Neural cell (in vitro differentiated cells): Measurements from ENCODE around the gene NUBP2. TPM values are rescaled to one million over a fixed set of nuclear protein-coding genes. Genes with fewer than 3 reads are reported as not detected.

Source experiments
- H2AFZ ChIP-seq: fragments of 200-600, 300-800 bp; sonication (generic), shearing (Covaris generic); 2 replicates; pipeline ENCODE4 v1.6.0; 2014; ENCODE audit warnings: low read depth, mild to moderate bottlenecking, antibody characterized with exemption, low read length, moderate library complexity
- H3F3A ChIP-seq: fragments of 200-600 bp; shearing (Covaris generic); 2 replicates; pipeline ENCODE4 v1.6.1; 2016; ENCODE audit warnings: mild to moderate bottlenecking, moderate library complexity, mixed read lengths, antibody characterized with exemption, low read length; ENCODE audit not compliant: insufficient read depth, poor library complexity, severe bottlenecking
- H3K27ac ChIP-seq: fragments of 200-600, 300-800 bp; sonication (generic), shearing (Covaris generic); 2 replicates; pipeline ENCODE4 v1.5.1; 2014; ENCODE audit warnings: mild to moderate bottlenecking, low read length, moderate library complexity
- H3K27me3 ChIP-seq: fragments of 300-800, 200-600 bp; sonication (generic), shearing (Covaris generic); 2 replicates; pipeline ENCODE4 v1.6.0; 2014; ENCODE audit warnings: mild to moderate bottlenecking, low read depth, low read length, moderate library complexity; ENCODE audit not compliant: insufficient read depth
- H3K36me3 ChIP-seq: fragments of 300-800, 200-600 bp; sonication (generic), shearing (Covaris generic); 2 replicates; pipeline ENCODE4 v1.5.1; 2014; ENCODE audit warnings: mild to moderate bottlenecking, antibody characterized with exemption, low read length, moderate library complexity; ENCODE audit not compliant: insufficient read depth
- H3K4me2 ChIP-seq: fragments of 300-800, 200-600 bp; sonication (generic), shearing (Covaris generic); 2 replicates; pipeline ENCODE4 v1.6.0; 2014; ENCODE audit warnings: mild to moderate bottlenecking, low read length
- H3K4me3 ChIP-seq: fragments of 300-800, 200-600 bp; sonication (generic), shearing (Covaris generic); 2 replicates; pipeline ENCODE4 v1.5.1; 2014; ENCODE audit warnings: mild to moderate bottlenecking, low read length, moderate library complexity
- H3K79me2 ChIP-seq: fragments of 200-600 bp; shearing (Covaris generic); replicated peaks from 2 replicates; pipeline ENCODE4 v1.6.0; 2014; ENCODE audit warnings: mild to moderate bottlenecking, low read length, moderate library complexity; ENCODE audit not compliant: insufficient read depth
- H3K9ac ChIP-seq: fragments of 300-800, 200-600 bp; sonication (generic), shearing (Covaris generic); 2 replicates; pipeline ENCODE4 v1.6.1; 2016; ENCODE audit warnings: mild to moderate bottlenecking, low read length, mixed read lengths
- H3K9me2 ChIP-seq: fragments of 200-600 bp; shearing (Covaris generic); 2 replicates; pipeline ENCODE4 v1.6.1; 2016; ENCODE audit warnings: mild to moderate bottlenecking, low read length, mixed read lengths; ENCODE audit not compliant: insufficient read depth
- H3K9me3 ChIP-seq: fragments of 200-600, 300-800 bp; sonication (generic), shearing (Covaris generic); 2 replicates; pipeline ENCODE4 v1.6.1; 2016; ENCODE audit warnings: mild to moderate bottlenecking, mixed run types, low read length, moderate library complexity, mixed read lengths
- H4K20me1 ChIP-seq: fragments of 200-600 bp; shearing (Covaris generic); 2 replicates; pipeline ENCODE4 v1.6.1; 2016; ENCODE audit warnings: mild to moderate bottlenecking, mixed run types; ENCODE audit not compliant: insufficient read depth
- EP300 ChIP-seq: fragments of 450-650 bp; conservative IDR thresholded peaks from 2 replicates; pipeline ENCODE4 v1.6.1; 2014; ENCODE audit warnings: antibody characterized with exemption, mild to moderate bottlenecking, moderate library complexity; ENCODE audit not compliant: poor library complexity, severe bottlenecking
- EZH2 ChIP-seq: fragments of 200-600, 300-800 bp; shearing (Covaris generic), sonication (generic); IDR thresholded peaks from 2 replicates; pipeline ENCODE4 v1.6.1; 2014; ENCODE audit warnings: antibody characterized with exemption, low read length, borderline replicate concordance, mild to moderate bottlenecking; ENCODE audit not compliant: insufficient read depth, poor library complexity, severe bottlenecking
- MXI1 ChIP-seq: fragments of 450-650 bp; conservative IDR thresholded peaks from 2 replicates; pipeline ENCODE4 v1.6.1; 2014; ENCODE audit warnings: antibody characterized with exemption, mild to moderate bottlenecking; ENCODE audit not compliant: poor library complexity, severe bottlenecking
- POLR2AphosphoS5 ChIP-seq: IDR thresholded peaks from 2 replicates; pipeline ENCODE4 v1.6.1; 2012
- RAD21 ChIP-seq: fragments of 450-650 bp; conservative IDR thresholded peaks from 2 replicates; pipeline ENCODE4 v1.6.1; 2014; ENCODE audit warnings: antibody characterized with exemption, mild to moderate bottlenecking, moderate library complexity
- SMC3 ChIP-seq: fragments of 450-650 bp; conservative IDR thresholded peaks from 2 replicates; pipeline ENCODE4 v1.6.1; 2014; ENCODE audit warnings: antibody characterized with exemption, mild to moderate bottlenecking, moderate library complexity; ENCODE audit not compliant: poor library complexity
- TAF1 ChIP-seq: IDR thresholded peaks from 2 replicates; pipeline ENCODE4 v1.6.1; 2012; ENCODE audit warnings: low read depth
- polyA plus RNA-seq: library from polyadenylated mRNA; depleted of rRNA; stranded (reverse); fragments of >200 nt; gene quantifications from 2 replicates; pipeline ENCODE4 v1.2.3, GENCODE V29; 2014
- TF ChIP-seq, protein P1 (sequence below): fragments of 450-650 bp; IDR thresholded peaks from 2 replicates; pipeline ENCODE4 v1.5.1; 2014; ENCODE audit warnings: antibody characterized with exemption, mild to moderate bottlenecking, moderate library complexity; ENCODE audit not compliant: poor library complexity, severe bottlenecking
- TF ChIP-seq, protein P2 (sequence below): IDR thresholded peaks from 2 replicates; pipeline ENCODE4 v1.6.1; 2012; ENCODE audit warnings: borderline replicate concordance

The NUBP2 gene
- polyA plus RNA-seq, 1 donor from 2014 or later: 213 TPM

- H3K9me3 ChIP-seq: no peaks in the 10 kb centered on the region
- H3K4me3 ChIP-seq: no peak overlapping the region
- H3F3A ChIP-seq: no peaks in the 10 kb centered on the region
- no peaks in the 10 kb centered on the region for H3K9me2 ChIP-seq
- H3K27me3 ChIP-seq: no peaks in the 10 kb centered on the region
- H4K20me1 ChIP-seq: peaks cover 28% of the 10 kb centered on the region
- no peak overlapping the region for H3K9ac ChIP-seq
- peaks cover 23% of the 10 kb centered on the region for H3K79me2 ChIP-seq
- H3K4me2 ChIP-seq: no peak overlapping the region
- H2AFZ ChIP-seq: no peak overlapping the region
- TF ChIP-seq SMC3 (no peak), POLR2AphosphoS5 (no peak), RAD21 (no peak), TAF1 (no peak), MXI1 (no peak), EP300 (no peak), EZH2 (no peak)
- TF ChIP-seq, protein P1, sequence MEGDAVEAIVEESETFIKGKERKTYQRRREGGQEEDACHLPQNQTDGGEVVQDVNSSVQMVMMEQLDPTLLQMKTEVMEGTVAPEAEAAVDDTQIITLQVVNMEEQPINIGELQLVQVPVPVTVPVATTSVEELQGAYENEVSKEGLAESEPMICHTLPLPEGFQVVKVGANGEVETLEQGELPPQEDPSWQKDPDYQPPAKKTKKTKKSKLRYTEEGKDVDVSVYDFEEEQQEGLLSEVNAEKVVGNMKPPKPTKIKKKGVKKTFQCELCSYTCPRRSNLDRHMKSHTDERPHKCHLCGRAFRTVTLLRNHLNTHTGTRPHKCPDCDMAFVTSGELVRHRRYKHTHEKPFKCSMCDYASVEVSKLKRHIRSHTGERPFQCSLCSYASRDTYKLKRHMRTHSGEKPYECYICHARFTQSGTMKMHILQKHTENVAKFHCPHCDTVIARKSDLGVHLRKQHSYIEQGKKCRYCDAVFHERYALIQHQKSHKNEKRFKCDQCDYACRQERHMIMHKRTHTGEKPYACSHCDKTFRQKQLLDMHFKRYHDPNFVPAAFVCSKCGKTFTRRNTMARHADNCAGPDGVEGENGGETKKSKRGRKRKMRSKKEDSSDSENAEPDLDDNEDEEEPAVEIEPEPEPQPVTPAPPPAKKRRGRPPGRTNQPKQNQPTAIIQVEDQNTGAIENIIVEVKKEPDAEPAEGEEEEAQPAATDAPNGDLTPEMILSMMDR: no peak
- TF ChIP-seq, protein P2, sequence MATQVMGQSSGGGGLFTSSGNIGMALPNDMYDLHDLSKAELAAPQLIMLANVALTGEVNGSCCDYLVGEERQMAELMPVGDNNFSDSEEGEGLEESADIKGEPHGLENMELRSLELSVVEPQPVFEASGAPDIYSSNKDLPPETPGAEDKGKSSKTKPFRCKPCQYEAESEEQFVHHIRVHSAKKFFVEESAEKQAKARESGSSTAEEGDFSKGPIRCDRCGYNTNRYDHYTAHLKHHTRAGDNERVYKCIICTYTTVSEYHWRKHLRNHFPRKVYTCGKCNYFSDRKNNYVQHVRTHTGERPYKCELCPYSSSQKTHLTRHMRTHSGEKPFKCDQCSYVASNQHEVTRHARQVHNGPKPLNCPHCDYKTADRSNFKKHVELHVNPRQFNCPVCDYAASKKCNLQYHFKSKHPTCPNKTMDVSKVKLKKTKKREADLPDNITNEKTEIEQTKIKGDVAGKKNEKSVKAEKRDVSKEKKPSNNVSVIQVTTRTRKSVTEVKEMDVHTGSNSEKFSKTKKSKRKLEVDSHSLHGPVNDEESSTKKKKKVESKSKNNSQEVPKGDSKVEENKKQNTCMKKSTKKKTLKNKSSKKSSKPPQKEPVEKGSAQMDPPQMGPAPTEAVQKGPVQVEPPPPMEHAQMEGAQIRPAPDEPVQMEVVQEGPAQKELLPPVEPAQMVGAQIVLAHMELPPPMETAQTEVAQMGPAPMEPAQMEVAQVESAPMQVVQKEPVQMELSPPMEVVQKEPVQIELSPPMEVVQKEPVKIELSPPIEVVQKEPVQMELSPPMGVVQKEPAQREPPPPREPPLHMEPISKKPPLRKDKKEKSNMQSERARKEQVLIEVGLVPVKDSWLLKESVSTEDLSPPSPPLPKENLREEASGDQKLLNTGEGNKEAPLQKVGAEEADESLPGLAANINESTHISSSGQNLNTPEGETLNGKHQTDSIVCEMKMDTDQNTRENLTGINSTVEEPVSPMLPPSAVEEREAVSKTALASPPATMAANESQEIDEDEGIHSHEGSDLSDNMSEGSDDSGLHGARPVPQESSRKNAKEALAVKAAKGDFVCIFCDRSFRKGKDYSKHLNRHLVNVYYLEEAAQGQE: no peak
- no peaks in the 10 kb centered on the region for H3K36me3 ChIP-seq
- H3K27ac ChIP-seq: no peak overlapping the region
Observed at GRCh38 chr16:1776672-1776955, 6.1 kb upstream of the NUBP2 start.

DNA sequence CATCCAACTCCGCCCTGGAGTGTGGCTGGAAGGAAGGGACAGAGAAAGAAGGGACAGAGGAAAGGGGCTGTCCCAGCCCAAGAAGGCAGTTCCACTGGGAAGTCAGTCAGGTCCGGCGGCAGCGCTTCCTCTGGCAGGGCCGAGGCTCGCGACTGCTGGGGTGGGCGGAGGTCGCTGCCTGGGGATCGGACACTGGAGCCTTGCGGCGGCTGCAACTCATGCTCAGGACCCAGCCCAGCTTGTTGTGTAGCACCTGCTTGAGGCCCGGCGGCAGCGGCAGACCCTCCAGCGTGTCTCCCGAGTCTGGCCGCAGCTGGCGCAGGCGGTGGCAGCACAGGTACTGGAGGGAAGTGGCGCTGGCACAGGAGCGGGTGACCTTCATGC, 5.8 kb upstream of the NUBP2 start:
- no peaks in the 10 kb centered on the region for H3K36me3 ChIP-seq
- peaks cover 26% of the 10 kb centered on the region for H3K79me2 ChIP-seq
- H3K27ac ChIP-seq: no peak overlapping the region
- no peaks in the 10 kb centered on the region for H3K9me2 ChIP-seq
- no peak overlapping the region for H3K4me3 ChIP-seq
- TF ChIP-seq TAF1 (no peak), POLR2AphosphoS5 (no peak), SMC3 (no peak), RAD21 (no peak), EZH2 (no peak), MXI1 (no peak), EP300 (no peak)
- TF ChIP-seq, protein P2: no peak
- TF ChIP-seq, protein P1: no peak
- peaks cover 28% of the 10 kb centered on the region for H4K20me1 ChIP-seq
- no peaks in the 10 kb centered on the region for H3K9me3 ChIP-seq
- H3K4me2 ChIP-seq: no peak overlapping the region
- no peak overlapping the region for H2AFZ ChIP-seq
- no peak overlapping the region for H3K9ac ChIP-seq
- H3K27me3 ChIP-seq: no peaks in the 10 kb centered on the region
- H3F3A ChIP-seq: no peaks in the 10 kb centered on the region
